Medulla oblongata (tissue), 1 donor: Measurements from ENCODE around the gene PDE4B.
A peak's percentile ranks its signal among the peaks of the same experiment; 100 is the strongest.

ENCODE experiments used
- DNase-seq: peaks from one replicate; pipeline ENCODE4 v3.0.0-alpha.2; 2015; ENCODE audit errors: extremely low spot score

Gene PDE4B

GRCh38 chr1:66239834-66240233 is 447.1 kb downstream of the PDE4B start:
- DNase-seq = no peak

GRCh38 chr1:66240491-66241484 is 448.1 kb downstream of the PDE4B start:
- no peak for DNase-seq

- DNase-seq = peak; percentile 97
Observed at GRCh38 chr1:66242646-66243547, 450.2 kb downstream of the PDE4B start.

- no peak for DNase-seq
Observed at GRCh38 chr1:66243548-66244130, 450.9 kb downstream of the PDE4B start.

GRCh38 chr1:66244429-66244828 is 451.7 kb downstream of the PDE4B start:
- DNase-seq = peak; percentile 92

GRCh38 chr1:66245691-66246090 is 453.0 kb downstream of the PDE4B start:
- DNase-seq = no peak

- DNase-seq = no peak
Observed at GRCh38 chr1:66246351-66247269, 453.9 kb downstream of the PDE4B start.

- DNase-seq = no peak
Observed at GRCh38 chr1:66247415-66248208, 454.9 kb downstream of the PDE4B start.

GRCh38 chr1:66248257-66248656 is 455.6 kb downstream of the PDE4B start:
- DNase-seq = no peak

- DNase-seq = no peak
Observed at GRCh38 chr1:66248746-66249145, 456.1 kb downstream of the PDE4B start.

GRCh38 chr1:66250075-66250474 is 457.4 kb downstream of the PDE4B start:
- DNase-seq = no peak

GRCh38 chr1:66250478-66250877 is 457.8 kb downstream of the PDE4B start:
- no peak for DNase-seq

GRCh38 chr1:66251546-66251945 is 458.9 kb downstream of the PDE4B start:
- DNase-seq = no peak

- peak; percentile 92 for DNase-seq
Observed at GRCh38 chr1:66253330-66253921, 460.7 kb downstream of the PDE4B start.

GRCh38 chr1:66254785-66255184 is 462.1 kb downstream of the PDE4B start:
- no peak for DNase-seq

GRCh38 chr1:66256629-66257572 is 464.2 kb downstream of the PDE4B start:
- DNase-seq = no peak

- DNase-seq = no peak
Observed at GRCh38 chr1:66258404-66259105, 465.9 kb downstream of the PDE4B start.

GRCh38 chr1:66261364-66261763 is 468.7 kb downstream of the PDE4B start:
- no peak for DNase-seq
